Fibroblast of skin of abdomen (primary cell): ENCODE data around the gene TMSB4X.
A peak's percentile ranks its signal among the peaks of the same experiment; 100 is the strongest.
"Not testable (repeated sequence)": the region's sequence is repeated elsewhere in the genome, so short reads cannot be mapped to it uniquely, and the experiment has no call there.

Experiments used
- DNase-seq: peaks from one replicate; pipeline ENCODE4 v3.0.0-alpha.2; 2013

Gene TMSB4X

DNA sequence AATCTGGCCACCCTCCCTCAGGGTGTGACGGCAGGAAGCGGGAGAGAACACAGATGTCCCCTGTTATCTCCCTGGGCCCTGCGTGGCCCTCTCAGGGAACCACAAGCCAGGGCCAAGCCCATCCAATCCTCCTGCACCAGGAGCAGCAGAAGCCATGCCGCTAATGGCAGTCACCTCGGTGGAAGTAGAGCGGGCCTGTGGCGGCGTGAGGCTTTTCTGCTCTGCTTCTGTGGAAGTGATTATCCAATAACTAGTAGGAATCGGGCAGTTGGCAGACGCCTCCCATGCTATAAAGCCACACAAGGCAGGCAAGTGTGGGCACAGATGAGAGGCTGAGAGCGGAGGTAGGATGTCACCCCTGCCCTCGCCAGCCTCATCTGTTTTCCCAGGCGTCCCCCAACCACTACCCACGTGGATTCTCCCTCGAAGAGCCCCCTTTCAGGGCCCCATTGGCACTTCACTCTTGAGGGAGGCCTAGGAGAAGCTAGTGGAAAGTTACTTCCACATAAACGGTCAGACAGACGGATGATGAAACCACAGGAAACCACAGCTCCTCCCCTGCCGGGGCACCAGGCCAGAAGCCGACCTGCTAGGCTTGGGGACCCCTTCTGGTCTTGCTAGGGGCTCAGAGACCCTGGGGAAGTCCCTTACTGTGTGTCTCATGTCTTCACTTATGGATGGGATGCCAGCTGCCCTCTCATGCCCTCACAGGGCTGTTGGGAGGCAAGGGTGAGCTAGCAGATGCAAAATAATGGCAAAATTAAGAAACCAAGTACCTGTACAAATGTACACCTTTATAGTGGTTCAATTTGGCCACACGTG is 18.8 kb upstream of the TMSB4X start:
- peak; percentile 90 for DNase-seq

DNA sequence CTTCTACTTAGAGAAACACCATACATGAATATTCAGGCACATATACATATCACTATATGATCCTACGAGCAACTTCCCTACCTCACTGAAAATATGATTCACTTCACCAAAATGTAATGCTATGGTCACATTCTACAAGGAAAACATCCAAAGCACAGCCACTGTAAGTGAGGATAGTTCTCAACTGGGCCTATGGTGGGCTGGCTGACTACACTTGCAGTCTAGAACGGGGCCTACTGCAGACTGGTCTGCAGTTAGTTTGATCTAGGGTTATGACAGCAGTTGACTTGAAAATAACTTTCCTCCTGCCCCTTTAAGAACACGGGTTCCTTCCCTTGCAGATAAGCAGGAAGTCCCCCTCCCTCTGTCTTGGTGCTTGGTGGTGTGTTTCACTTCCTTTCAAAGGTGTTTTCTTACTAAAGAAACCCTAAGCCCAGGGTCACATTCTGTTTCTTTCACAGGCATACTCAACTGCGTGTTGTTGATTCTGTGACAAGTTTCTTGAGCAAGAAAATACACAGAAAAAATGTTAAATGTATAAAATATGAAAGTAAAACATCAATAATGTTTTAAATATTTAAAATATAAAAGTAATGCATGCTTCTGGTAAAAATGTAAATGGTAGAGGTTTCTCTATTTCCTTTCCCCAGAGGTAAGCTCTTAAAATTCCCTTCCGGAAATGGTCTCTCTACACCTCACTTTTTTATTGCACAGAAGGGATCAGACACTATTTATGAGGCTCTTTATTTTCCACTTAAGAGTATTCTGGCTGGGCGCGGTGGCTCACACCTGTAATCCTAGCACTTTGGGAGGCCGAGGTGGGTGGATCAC is 18.0 kb upstream of the TMSB4X start:
- DNase-seq: peak; percentile 71

- no peak for DNase-seq
These were observed 16.9 kb upstream of the TMSB4X start for GRCh38 chrX:12958059-12958458.

GRCh38 chrX:12958461-12958860 is 16.4 kb upstream of the TMSB4X start:
- no peak for DNase-seq

GRCh38 chrX:12961196-12961718 is 13.7 kb upstream of the TMSB4X start:
- DNase-seq: no peak

DNA sequence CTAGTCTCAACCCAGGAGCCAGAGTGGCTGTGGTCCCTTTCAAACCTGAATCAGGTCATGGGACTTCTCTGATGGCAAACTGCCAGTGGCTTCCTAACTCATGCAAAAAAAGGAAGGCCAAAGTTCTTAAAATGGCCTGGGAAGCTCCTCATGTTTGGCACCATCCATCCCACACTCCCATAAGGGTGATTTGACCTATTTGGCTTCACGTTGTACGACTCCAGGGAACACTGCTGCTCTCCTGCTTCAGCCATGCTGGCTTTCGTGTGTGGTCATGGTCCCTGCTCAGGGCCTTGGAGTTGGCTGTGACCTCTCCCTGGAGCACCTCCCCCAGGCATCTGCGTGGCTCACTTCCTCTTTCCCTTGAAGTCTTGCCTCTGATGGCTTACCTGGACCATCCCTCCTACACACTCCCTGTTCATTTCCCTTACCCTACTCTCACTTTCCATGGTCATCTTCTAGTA is 12.8 kb upstream of the TMSB4X start:
- no peak for DNase-seq

DNA sequence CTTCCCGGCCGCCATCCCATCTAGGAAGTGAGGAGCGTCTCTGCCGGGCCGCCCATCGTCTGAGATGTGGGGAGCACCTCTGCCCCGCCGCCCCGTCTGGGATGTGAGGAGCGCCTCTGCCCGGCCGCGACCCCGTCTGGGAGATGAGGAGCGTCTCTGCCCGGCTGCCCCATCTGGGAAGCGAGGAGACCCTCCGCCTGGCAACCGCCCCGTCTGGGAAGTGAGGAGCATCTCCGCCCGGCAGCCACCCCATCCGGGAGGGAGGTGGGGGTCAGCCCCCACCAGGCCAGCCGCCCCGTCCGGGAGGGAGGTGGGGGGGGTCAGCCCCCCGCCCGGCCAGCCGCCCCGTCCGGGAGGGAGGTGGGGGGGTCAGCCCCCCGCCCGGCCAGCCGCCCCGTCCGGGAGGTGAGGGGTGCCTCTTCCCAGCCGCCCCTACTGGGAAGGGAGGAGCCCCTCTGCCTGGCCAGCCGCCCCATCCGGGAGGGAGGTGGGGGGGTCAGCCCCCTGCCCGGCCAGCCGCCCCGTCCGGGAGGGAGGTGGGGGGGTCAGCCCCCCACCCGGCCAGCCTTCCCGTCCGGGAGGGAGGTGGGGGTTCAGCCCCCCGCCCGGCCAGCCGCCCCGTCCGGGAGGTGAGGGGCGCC is 11.6 kb upstream of the TMSB4X start:
- not testable (repeated sequence) for DNase-seq

- DNase-seq: no peak
These were observed 9.6 kb upstream of the TMSB4X start for GRCh38 chrX:12965131-12965940.

- DNase-seq: no peak
These were observed 8.8 kb upstream of the TMSB4X start for GRCh38 chrX:12966151-12966550.

DNA sequence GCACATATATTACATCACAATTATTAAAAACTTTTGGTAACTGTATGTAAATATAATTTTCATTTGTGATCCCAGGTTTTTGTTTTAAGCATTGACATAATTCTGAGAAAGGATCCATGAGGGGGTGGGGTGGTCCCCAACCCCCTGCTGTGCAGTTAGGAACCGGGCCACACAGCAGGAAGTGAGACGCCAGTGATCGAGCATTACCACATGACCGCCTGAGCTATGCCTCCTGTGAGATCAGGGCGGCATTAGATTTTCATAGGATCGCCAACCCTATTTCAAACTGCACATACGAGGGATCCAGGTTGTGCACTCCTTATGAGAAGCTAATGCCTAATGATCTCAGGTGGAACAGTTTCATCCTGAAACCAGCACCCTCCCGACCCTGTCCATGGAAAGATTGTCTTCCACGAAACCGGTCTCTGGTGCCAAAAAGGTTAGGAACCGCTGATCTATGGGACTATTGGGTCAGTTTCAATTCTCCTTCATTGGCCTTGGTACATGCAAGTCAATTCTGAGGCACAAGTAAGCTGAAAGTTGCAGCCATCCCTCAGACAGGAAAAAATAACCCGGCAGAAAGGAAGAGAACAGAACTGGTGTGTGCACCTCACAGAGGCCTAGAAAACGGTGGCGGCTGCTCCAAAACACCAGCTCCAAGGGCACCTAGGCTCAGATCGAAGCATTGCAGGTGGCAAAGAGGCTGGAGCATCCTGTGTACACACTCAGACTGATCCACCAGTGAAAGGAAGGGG is 7.0 kb upstream of the TMSB4X start:
- DNase-seq: no peak

- DNase-seq: peak; percentile 65
These were observed 4.2 kb upstream of the TMSB4X start for GRCh38 chrX:12970691-12971202.

- DNase-seq: no peak
These were observed 3.5 kb upstream of the TMSB4X start for GRCh38 chrX:12971282-12972003.

DNA sequence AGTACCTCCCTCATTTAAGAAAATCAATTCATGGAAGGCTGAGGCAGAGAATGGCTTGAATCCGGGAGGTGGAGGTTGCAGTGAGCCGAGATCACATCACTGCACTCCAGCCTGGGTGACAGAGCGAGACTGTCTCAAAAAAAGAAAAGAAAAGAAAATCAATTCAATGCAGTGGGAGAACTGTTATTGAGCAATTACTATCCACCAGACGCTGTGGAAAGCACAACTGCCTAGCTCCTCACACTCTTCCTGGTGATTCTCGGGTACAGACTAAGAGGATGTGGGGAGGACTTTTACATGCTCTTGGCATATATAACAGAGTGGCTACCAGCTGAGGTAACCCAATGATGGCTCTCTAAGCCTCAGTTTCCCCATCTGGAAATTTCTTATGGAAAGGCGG is 2.7 kb upstream of the TMSB4X start:
- DNase-seq: no peak

DNA sequence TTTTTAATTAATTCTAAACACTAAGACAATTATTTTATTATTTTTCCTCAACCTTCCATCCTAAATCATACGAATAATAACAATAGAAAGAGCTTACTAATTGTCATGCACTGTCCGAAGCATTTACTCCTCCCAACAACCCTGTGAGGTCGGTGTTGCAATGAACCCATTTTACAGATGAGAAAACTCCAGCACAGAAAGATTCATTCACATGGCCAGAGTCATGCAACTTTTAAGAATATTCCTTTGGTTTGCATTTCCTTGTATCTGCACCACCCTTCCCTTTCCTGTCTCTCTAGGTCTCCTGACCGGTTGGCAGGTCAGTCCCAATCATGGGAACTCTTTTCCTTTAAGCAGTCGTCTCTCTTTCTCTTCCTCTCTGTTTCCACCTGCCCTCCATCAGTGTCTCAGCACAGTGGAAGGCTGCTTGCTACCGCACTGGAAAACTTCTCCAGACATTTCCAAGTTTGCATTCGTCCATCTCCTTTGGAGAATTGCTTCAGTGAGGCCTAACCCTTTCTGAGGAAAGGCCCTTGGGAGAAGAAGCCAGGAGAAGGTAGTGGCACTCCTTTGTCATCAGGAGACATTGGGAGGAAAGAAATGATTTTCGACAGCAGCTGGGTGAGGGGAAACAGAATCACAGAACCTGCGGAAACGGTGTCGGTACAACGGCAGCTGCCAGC is 1.9 kb upstream of the TMSB4X start:
- DNase-seq: no peak

DNA sequence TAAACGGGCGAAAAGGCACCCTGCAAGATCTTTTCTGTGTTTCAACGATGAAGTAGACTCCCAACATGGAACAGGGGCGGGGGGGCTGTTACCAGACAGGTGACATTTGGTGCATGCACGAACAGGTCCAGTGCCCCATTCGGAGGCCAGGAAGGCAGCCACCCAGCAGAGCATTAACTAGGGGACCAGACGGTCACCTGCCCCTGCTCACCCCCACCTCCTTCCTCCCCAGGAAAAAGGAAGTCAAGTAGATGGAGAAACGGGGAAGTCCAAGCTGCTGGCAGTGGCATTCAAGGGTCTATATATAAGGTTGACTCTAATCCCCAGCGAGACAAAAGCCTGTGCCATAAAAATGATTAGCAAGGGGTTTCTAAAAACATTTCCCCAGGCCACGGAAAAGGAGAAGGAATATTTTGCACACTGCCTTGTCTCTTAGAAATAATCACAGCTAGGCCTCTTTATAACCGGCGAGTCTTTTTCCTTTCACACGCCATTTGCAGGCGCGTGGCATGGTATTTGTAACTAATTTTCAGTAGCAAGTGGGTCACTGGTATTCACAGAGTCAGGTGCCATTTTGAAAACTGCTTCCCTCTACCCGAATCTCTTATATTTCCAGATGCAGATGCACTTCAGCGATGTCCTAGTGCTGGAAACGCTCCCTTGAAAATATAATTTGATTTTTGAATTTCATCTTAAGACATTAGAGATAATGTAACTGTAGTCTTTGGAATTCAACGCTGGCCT is 1.2 kb upstream of the TMSB4X start:
- DNase-seq: no peak

DNA sequence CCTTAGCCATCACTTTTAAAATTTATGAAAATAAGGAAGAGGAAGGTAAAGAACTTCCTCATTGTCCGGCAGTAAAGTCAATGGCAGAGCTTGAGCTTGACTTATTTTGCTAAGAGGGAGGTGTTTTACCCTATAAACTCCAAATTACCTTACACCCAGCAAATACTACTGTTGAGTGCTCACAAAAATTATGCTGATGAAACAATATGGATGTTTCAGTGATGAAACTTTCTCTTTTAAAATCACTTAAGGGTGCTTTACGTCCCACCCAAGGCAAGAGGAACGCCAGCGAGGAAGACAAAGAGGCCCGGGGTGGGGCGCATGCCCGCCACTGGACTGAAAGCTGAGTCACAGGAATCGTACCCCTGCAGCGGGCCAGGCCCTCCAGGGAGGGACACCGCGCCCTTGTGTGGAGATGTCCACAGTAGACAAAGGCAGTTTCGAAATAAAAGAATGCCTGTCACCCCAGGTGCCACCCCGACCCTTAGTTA is 560 bp upstream of the TMSB4X start:
- DNase-seq: peak; percentile 78

DNA sequence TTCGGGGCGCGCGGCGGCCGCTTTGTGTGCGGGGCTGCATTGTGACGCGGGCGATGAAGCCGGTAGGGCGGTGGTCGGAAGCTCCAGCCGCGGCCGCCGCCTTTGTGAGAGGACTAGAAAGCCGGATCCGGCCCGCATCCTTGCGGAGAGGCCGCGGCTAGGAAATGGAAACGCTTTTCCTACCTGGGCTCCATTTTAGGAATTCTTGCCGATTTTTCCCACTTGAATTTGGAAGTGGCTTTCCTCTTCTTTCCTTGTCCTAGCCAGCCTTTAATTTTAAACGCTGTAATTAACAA is 708 bp downstream of the TMSB4X start:
- DNase-seq: no peak

- peak; percentile 76 for DNase-seq
These were observed 1.2 kb downstream of the TMSB4X start for GRCh38 chrX:12975991-12976558.
